22Rv1 (cell line): ENCODE measurements around the gene TCEAL9.

ENCODE experiments used
- CTCF ChIP-seq: fragments of 450-650 bp; IDR thresholded peaks from 2 replicates; pipeline ENCODE4 v1.5.1; 2017; ENCODE audit warnings: mild to moderate bottlenecking
- ZFX ChIP-seq: fragments of 450-650 bp; IDR thresholded peaks from 2 replicates; pipeline ENCODE4 v1.6.1; 2017; ENCODE audit warnings: antibody characterized with exemption, borderline replicate concordance

DNA sequence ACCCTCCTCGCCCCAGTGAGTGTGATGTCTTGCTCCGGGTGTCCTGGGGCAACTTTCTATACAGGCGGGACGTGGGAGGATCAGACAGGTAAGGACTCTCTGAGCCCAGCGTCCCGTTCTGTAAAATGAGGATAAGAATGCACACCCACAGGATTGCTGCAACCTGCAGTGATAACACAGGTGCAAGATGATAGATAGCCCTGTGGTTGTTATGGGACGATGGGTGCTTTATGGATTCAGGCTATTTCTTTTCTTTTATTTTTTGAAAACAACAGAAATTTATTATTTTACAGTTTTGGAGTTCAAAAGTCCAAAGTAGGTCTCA is 48.7 kb downstream of the TCEAL9 start:
- TF ChIP-seq CTCF (no peak), ZFX (no peak)
